Measurements from ENCODE around the gene MGP. TPM values are rescaled to one million over a fixed set of nuclear protein-coding genes. Genes with fewer than 3 reads are reported as not detected.

MGP gene
- total RNA-seq, 2 donors from 2014 or later = 1,159 to 1,325 TPM

GRCh38 chr12:14841761-14842160 lies 43.9 kb downstream of the MGP start:
- intact Hi-C loops (cut with DNase I) = loop anchor here in 1 of 2 donors (10.0 kb wide), 1 partner anchor 383 kb away; the partner anchor contains the start of gene RERG
- ATAC-seq (peak; percentile 86 to 87), DNase-seq (peak; percentile 71)

GRCh38 chr12:14840616-14841015 lies 45.0 kb downstream of the MGP start:
- DNase-seq (no peak), ATAC-seq (no peak)
- intact Hi-C loops (cut with DNase I) = loop anchor here in 1 of 2 donors (10.0 kb wide), 1 partner anchor 384 kb away; the partner anchor contains the start of gene RERG

GRCh38 chr12:14839262-14839661 lies 46.4 kb downstream of the MGP start:
- intact Hi-C loops (cut with DNase I) = no loop called here

GRCh38 chr12:14836336-14837210 lies 49.1 kb downstream of the MGP start:
- ATAC-seq (peak; percentile 20 to 96), DNase-seq (no peak)
- intact Hi-C loops (cut with DNase I) = no loop called here

More at GRCh38 chr12:14839262-14839661, 46.4 kb downstream of the MGP start:
- no peak for DNase-seq
- no peak for ATAC-seq

GRCh38 chr12:14834509-14834908 lies 51.1 kb downstream of the MGP start:
- intact Hi-C loops (cut with DNase I) = no loop called here
- ATAC-seq (no peak), DNase-seq (no peak)

GRCh38 chr12:14833952-14834351 lies 51.7 kb downstream of the MGP start:
- ATAC-seq = peak in 1 of 2 donors; percentile 47
- no peak for DNase-seq
- intact Hi-C loops (cut with DNase I) = no loop called here

- ATAC-seq (no peak), DNase-seq (no peak)
- intact Hi-C loops (cut with DNase I) = no loop called here
Observed at GRCh38 chr12:14833336-14833735, 52.3 kb downstream of the MGP start.

Other genes starting within 250 kb of the MGP start
- not detected for gene GUCY2C, start 189.3 kb downstream of the MGP start, total RNA-seq
- gene WBP11, start 82.4 kb downstream of the MGP start, total RNA-seq = 10 to 100 TPM; 41.0 to 56.0 TPM
- gene C12orf60, start 82.2 kb downstream of the MGP start, total RNA-seq = 1 to 10 TPM in 1 of 2 donors, under 1 TPM in 1; 0.94 to 1.1 TPM
- gene SMCO3, start 71.7 kb downstream of the MGP start, total RNA-seq = under 1 TPM; 0.29 to 0.44 TPM
- gene ART4, start 42.3 kb downstream of the MGP start, total RNA-seq = 10 to 100 TPM in 1 of 2 donors, 1 to 10 TPM in 1; 5.4 to 11.8 TPM
- under 1 TPM; 0.18 to 0.44 TPM for gene ERP27, start 52.7 kb upstream of the MGP start, total RNA-seq
- gene ARHGDIB, start 75.7 kb upstream of the MGP start, total RNA-seq = 100 to 1,000 TPM in 1 of 2 donors, 10 to 100 TPM in 1; 80.0 to 118 TPM
- gene PDE6H, start 87.2 kb upstream of the MGP start, total RNA-seq = not detected

Data from left cardiac atrium (tissue), 4 donors.